Mesenchymal stem cell (in vitro differentiated cells and primary cell): ENCODE data around the gene ADI1.
A peak's percentile ranks its signal among the peaks of the same experiment; 100 is the strongest.

Experiments
- DNase-seq: peaks from one replicate; pipeline ENCODE4 v3.0.0-alpha.2; 2013
- H2AFZ ChIP-seq: one replicate; pipeline ENCODE4 v1.6.1; 2013; ENCODE audit warnings: low read depth, mild to moderate bottlenecking, control low read depth, inconsistent platforms, low read length, moderate library complexity
- H2AK5ac ChIP-seq: 2 replicates; pipeline ENCODE4 v1.6.1; 2013; ENCODE audit warnings: low read length, moderate library complexity, mild to moderate bottlenecking, inconsistent platforms; ENCODE audit not compliant: severe bottlenecking
- H2BK120ac ChIP-seq: one replicate; pipeline ENCODE4 v1.6.1; 2013; ENCODE audit warnings: low read depth, mild to moderate bottlenecking, inconsistent platforms, low read length, moderate library complexity
- H2BK12ac ChIP-seq, 2 experiments: one replicate each; pipeline ENCODE4 v1.6.1; 2013; ENCODE audit warnings: inconsistent platforms in 2 of 2, low read length in 2 of 2, mild to moderate bottlenecking in 2 of 2, moderate library complexity in 2 of 2, control low read depth in 1 of 2
- H2BK15ac ChIP-seq: one replicate; pipeline ENCODE4 v1.6.1; 2013; ENCODE audit warnings: mild to moderate bottlenecking, low read depth, inconsistent platforms; ENCODE audit not compliant: poor library complexity, severe bottlenecking
- H2BK5ac ChIP-seq: 2 replicates; pipeline ENCODE4 v1.6.1; 2013; ENCODE audit warnings: low read depth, mild to moderate bottlenecking, low read length, control low read depth, inconsistent platforms; ENCODE audit not compliant: poor library complexity, severe bottlenecking
- H3K14ac ChIP-seq, 2 experiments: one replicate each; pipeline ENCODE4 v1.6.1; 2013; ENCODE audit warnings: inconsistent platforms in 2 of 2, low read length in 2 of 2, control low read depth in 1 of 2, mild to moderate bottlenecking in 1 of 2, moderate library complexity in 1 of 2
- H3K18ac ChIP-seq, 2 experiments: one replicate each; pipeline ENCODE4 v1.6.1; 2013; ENCODE audit warnings: inconsistent platforms in 2 of 2, low read length in 2 of 2, control low read depth in 1 of 2, low read depth in 1 of 2, mild to moderate bottlenecking in 1 of 2
- H3K23ac ChIP-seq, 2 experiments: one replicate each; pipeline ENCODE4 v1.6.1; 2013; ENCODE audit warnings: inconsistent platforms in 2 of 2, low read length in 2 of 2, mild to moderate bottlenecking in 2 of 2, moderate library complexity in 2 of 2, control low read depth in 1 of 2
- H3K27ac ChIP-seq: 2 replicates; pipeline ENCODE4 v1.5.1; 2013; ENCODE audit warnings: mild to moderate bottlenecking, moderate library complexity, low read length, control low read depth, inconsistent platforms; ENCODE audit not compliant: poor library complexity, severe bottlenecking
- H3K27me3 ChIP-seq, 2 experiments: 2 replicates each; pipeline versions ENCODE4 v1.6.1 to v1.7.0; 2013; ENCODE audit warnings: low read length in 2 of 2, mild to moderate bottlenecking in 2 of 2, moderate library complexity in 2 of 2, control low read depth in 1 of 2, inconsistent platforms in 1 of 2; ENCODE audit not compliant: control insufficient read depth in 1 of 2, insufficient read depth in 1 of 2
- H3K36me3 ChIP-seq, 2 experiments: 2 replicates each; pipeline versions ENCODE4 v1.6.1 to v1.7.0; 2013; ENCODE audit warnings: low read length in 2 of 2, control low read depth in 1 of 2, inconsistent platforms in 1 of 2, low read depth in 1 of 2, mild to moderate bottlenecking in 1 of 2; ENCODE audit not compliant: insufficient read depth in 2 of 2, control insufficient read depth in 1 of 2
- H3K4ac ChIP-seq, 2 experiments: one replicate each; pipeline ENCODE4 v1.6.1; 2013; ENCODE audit warnings: inconsistent platforms in 2 of 2, low read length in 2 of 2, mild to moderate bottlenecking in 2 of 2, moderate library complexity in 2 of 2, control low read depth in 1 of 2, low read depth in 1 of 2
- H3K4me1 ChIP-seq: 2 replicates; pipeline ENCODE4 v1.6.1; 2013; ENCODE audit warnings: low read depth, low read length, control low read depth; ENCODE audit not compliant: control insufficient read depth, insufficient read depth
- H3K4me2 ChIP-seq: 2 replicates; pipeline ENCODE4 v1.6.1; 2013; ENCODE audit warnings: low read length, mild to moderate bottlenecking, inconsistent platforms; ENCODE audit not compliant: poor library complexity, severe bottlenecking
- H3K4me3 ChIP-seq, 2 experiments: 2 replicates each; pipeline versions ENCODE4 v1.5.1 to v1.7.0; 2013; ENCODE audit warnings: low read length in 2 of 2, mild to moderate bottlenecking in 2 of 2, control low read depth in 1 of 2, low read depth in 1 of 2; ENCODE audit not compliant: insufficient read depth in 1 of 2
- H3K79me1 ChIP-seq: replicated peaks from 2 replicates; pipeline ENCODE4 v1.6.1; 2013; ENCODE audit warnings: mild to moderate bottlenecking, control low read depth, low read length, inconsistent platforms; ENCODE audit not compliant: poor library complexity, severe bottlenecking
- H3K9ac ChIP-seq: 2 replicates; pipeline ENCODE4 v1.7.0; 2013; ENCODE audit warnings: mild to moderate bottlenecking, low read length, moderate library complexity
- H3K9me3 ChIP-seq: 2 replicates; pipeline ENCODE4 v1.7.0; 2013; ENCODE audit warnings: mild to moderate bottlenecking, low read length; ENCODE audit not compliant: control insufficient read depth
- H4K8ac ChIP-seq: one replicate; pipeline ENCODE4 v1.6.1; 2013; ENCODE audit warnings: inconsistent platforms, mild to moderate bottlenecking, low read length, moderate library complexity
- H4K91ac ChIP-seq: one replicate; pipeline ENCODE4 v1.6.1; 2013; ENCODE audit warnings: mild to moderate bottlenecking, low read length, inconsistent platforms
- WGBS: methylation state at CpG from one replicate; pipeline ENCODE4 v1.1.7; 2013; ENCODE audit warnings: mixed read lengths; 5-methylcytosine and 5-hydroxymethylcytosine counted together

The ADI1 gene

GRCh38 chr2:3469486-3469885 is 49.8 kb downstream of the ADI1 start:
- H3K4ac ChIP-seq, result no peak overlapping the region

GRCh38 chr2:3468296-3468988 is 50.9 kb downstream of the ADI1 start:
- WGBS, result 97% methylated on average over 31 of the region's 31 CpGs
- Histone ChIP-seq H3K14ac (no peak overlapping the region), H2AFZ (no peak overlapping the region), H2BK5ac (no peak overlapping the region), H3K18ac (no peak overlapping the region), H2BK120ac (no peak overlapping the region), H3K36me3 (peaks cover 50 to 74% of the 10 kb centered on the region in 2 experiments), H3K4me3 (no peak overlapping the region), H3K9ac (no peak overlapping the region), H3K4ac (no peak overlapping the region), H2AK5ac (peak overlapping the region; percentile 21), H4K91ac (no peak overlapping the region), H2BK12ac (no peak overlapping the region), H3K79me1 (peaks cover 13% of the 10 kb centered on the region), H3K4me2 (no peak overlapping the region), H3K27ac (no peak overlapping the region), H3K4me1 (peaks cover 33% of the 10 kb centered on the region), H3K27me3 (no peaks in the 10 kb centered on the region), H2BK15ac (no peak overlapping the region), H3K9me3 (no peaks in the 10 kb centered on the region), H4K8ac (no peak overlapping the region), H3K23ac (no peak overlapping the region)
- DNase-seq, result no peak

More at GRCh38 chr2:3469486-3469885, 49.8 kb downstream of the ADI1 start:
- H3K4me2 ChIP-seq, result no peak overlapping the region
- H3K23ac ChIP-seq, result no peak overlapping the region
- H3K4me1 ChIP-seq, result peaks cover 33% of the 10 kb centered on the region
- H2BK5ac ChIP-seq, result no peak overlapping the region
- peaks cover 42 to 75% of the 10 kb centered on the region in 2 experiments for H3K36me3 ChIP-seq
- H3K79me1 ChIP-seq, result peaks cover 16% of the 10 kb centered on the region
- no peak overlapping the region for H3K27ac ChIP-seq
- peak overlapping the region; percentile 43 for H3K9ac ChIP-seq
- no peak overlapping the region for H3K18ac ChIP-seq
- H2AFZ ChIP-seq, result no peak overlapping the region
- DNase-seq, result no peak
- no peak overlapping the region for H4K8ac ChIP-seq
- H3K4me3 ChIP-seq, result no peak overlapping the region
- H4K91ac ChIP-seq, result no peak overlapping the region
- no peak overlapping the region for H2BK15ac ChIP-seq
- H3K9me3 ChIP-seq, result no peaks in the 10 kb centered on the region
- no peak overlapping the region for H2BK120ac ChIP-seq
- no peak overlapping the region for H3K14ac ChIP-seq
- peak overlapping the region; percentile 29 for H2AK5ac ChIP-seq
- no peaks in the 10 kb centered on the region for H3K27me3 ChIP-seq
- H2BK12ac ChIP-seq, result no peak overlapping the region
- 98% methylated on average over 6 of the region's 7 CpGs for WGBS

- Histone ChIP-seq H2BK15ac (no peak overlapping the region), H2BK5ac (no peak overlapping the region), H2BK120ac (no peak overlapping the region), H3K4me2 (no peak overlapping the region), H3K27ac (no peak overlapping the region), H2AFZ (no peak overlapping the region), H3K18ac (no peak overlapping the region), H3K27me3 (no peaks in the 10 kb centered on the region), H3K9ac (no peak overlapping the region), H4K8ac (no peak overlapping the region), H4K91ac (no peak overlapping the region), H3K14ac (no peak overlapping the region), H3K4ac (no peak overlapping the region), H2AK5ac (no peak overlapping the region), H3K23ac (no peak overlapping the region), H3K9me3 (no peaks in the 10 kb centered on the region), H2BK12ac (no peak overlapping the region), H3K4me3 (no peak overlapping the region), H3K4me1 (peaks cover 34% of the 10 kb centered on the region), H3K36me3 (peaks cover 55 to 79% of the 10 kb centered on the region in 2 experiments), H3K79me1 (peaks cover 12% of the 10 kb centered on the region)
- whole genome bisulfite sequencing, result 91% methylated on average over 15 of the region's 15 CpGs
- DNase-seq, result no peak
Observed at GRCh38 chr2:3467654-3468053, 51.7 kb downstream of the ADI1 start.

- no peak overlapping the region for H3K18ac ChIP-seq
- H3K4me3 ChIP-seq, result no peak overlapping the region
- DNase-seq, result no peak
- H2BK120ac ChIP-seq, result no peak overlapping the region
- H3K27ac ChIP-seq, result no peak overlapping the region
- H2BK12ac ChIP-seq, result no peak overlapping the region
- no peak overlapping the region for H2AFZ ChIP-seq
- no peak overlapping the region for H3K9ac ChIP-seq
- no peak overlapping the region for H2AK5ac ChIP-seq
- H3K23ac ChIP-seq, result no peak overlapping the region
- no peak overlapping the region for H2BK5ac ChIP-seq
- H4K91ac ChIP-seq, result no peak overlapping the region
- no peaks in the 10 kb centered on the region for H3K9me3 ChIP-seq
- H3K36me3 ChIP-seq, result peaks cover 51 to 73% of the 10 kb centered on the region in 2 experiments
- no peak overlapping the region for H2BK15ac ChIP-seq
- peaks cover 34% of the 10 kb centered on the region for H3K4me1 ChIP-seq
- no peaks in the 10 kb centered on the region for H3K27me3 ChIP-seq
- H3K4me2 ChIP-seq, result no peak overlapping the region
- 97% methylated on average over 14 of the region's 14 CpGs for WGBS
- H3K4ac ChIP-seq, result no peak overlapping the region
- no peak overlapping the region for H4K8ac ChIP-seq
- H3K79me1 ChIP-seq, result peaks cover 13% of the 10 kb centered on the region
- no peak overlapping the region for H3K14ac ChIP-seq
Observed at GRCh38 chr2:3466966-3467365, 52.4 kb downstream of the ADI1 start.
